IPS-18c (cell line): Measurements from ENCODE around the gene INTS3.

Experiments
- H3K4me3 ChIP-seq: 2 replicates; pipeline ENCODE4 v1.7.0; 2013; ENCODE audit warnings: low read depth, mild to moderate bottlenecking, low read length, moderate library complexity; ENCODE audit not compliant: insufficient read depth
- H3K9me3 ChIP-seq: one replicate; pipeline ENCODE4 v1.6.1; 2013; ENCODE audit warnings: mild to moderate bottlenecking, low read length, moderate library complexity; ENCODE audit not compliant: control insufficient read depth, insufficient read depth

Gene INTS3

GRCh38 chr1:153798468-153798780 is 70.6 kb downstream of the INTS3 start:
- Histone ChIP-seq H3K4me3 (no peak overlapping the region), H3K9me3 (peaks cover 2% of the 10 kb centered on the region)

- H3K9me3 ChIP-seq: peaks cover 2% of the 10 kb centered on the region
- H3K4me3 ChIP-seq: no peak overlapping the region
Measured at GRCh38 chr1:153799016-153799415, 71.2 kb downstream of the INTS3 start.

- Histone ChIP-seq H3K9me3 (peaks cover 2% of the 10 kb centered on the region), H3K4me3 (no peak overlapping the region)
Measured at GRCh38 chr1:153799566-153800465, 72.0 kb downstream of the INTS3 start.

- Histone ChIP-seq H3K9me3 (peaks cover 2% of the 10 kb centered on the region), H3K4me3 (no peak overlapping the region)
Measured at GRCh38 chr1:153800516-153800915, 72.7 kb downstream of the INTS3 start.

- Histone ChIP-seq H3K9me3 (peaks cover 2% of the 10 kb centered on the region), H3K4me3 (no peak overlapping the region)
Measured at GRCh38 chr1:153801028-153801625, 73.3 kb downstream of the INTS3 start.

- Histone ChIP-seq H3K4me3 (no peak overlapping the region), H3K9me3 (peaks cover 2% of the 10 kb centered on the region)
Measured at GRCh38 chr1:153801786-153802697, 74.2 kb downstream of the INTS3 start.

GRCh38 chr1:153803470-153804056 is 75.7 kb downstream of the INTS3 start:
- H3K4me3 ChIP-seq: no peak overlapping the region
- peaks cover 2% of the 10 kb centered on the region for H3K9me3 ChIP-seq

- no peak overlapping the region for H3K4me3 ChIP-seq
- no peaks in the 10 kb centered on the region for H3K9me3 ChIP-seq
Measured at GRCh38 chr1:153804112-153804511, 76.3 kb downstream of the INTS3 start.

GRCh38 chr1:153805042-153805745 is 77.3 kb downstream of the INTS3 start:
- Histone ChIP-seq H3K4me3 (no peak overlapping the region), H3K9me3 (no peaks in the 10 kb centered on the region)

- no peak overlapping the region for H3K4me3 ChIP-seq
- H3K9me3 ChIP-seq: no peaks in the 10 kb centered on the region
Measured at GRCh38 chr1:153805886-153806719, 78.3 kb downstream of the INTS3 start.

- Histone ChIP-seq H3K9me3 (no peaks in the 10 kb centered on the region), H3K4me3 (no peak overlapping the region)
Measured at GRCh38 chr1:153816283-153816889, 88.5 kb downstream of the INTS3 start.

GRCh38 chr1:153818876-153819275 is 91.0 kb downstream of the INTS3 start:
- no peaks in the 10 kb centered on the region for H3K9me3 ChIP-seq
- H3K4me3 ChIP-seq: no peak overlapping the region
